Gastroesophageal sphincter (tissue), 3 donors: Measurements from ENCODE around the gene GBX1.

Source experiments
- POLR2A ChIP-seq, 2 donors: fragments of 450-650 bp; IDR thresholded peaks; one replicate each; pipeline ENCODE4 v1.6.1; 2017; ENCODE audit warnings: antibody characterized with exemption in 2 of 2, mild to moderate bottlenecking in 2 of 2, moderate library complexity in 1 of 2
- TF ChIP-seq, protein P1 (sequence below), 4 experiments: fragments of 200-600 bp in 2 of 4; fragments of 450-650 bp in 2 of 4; sonication (generic) in 1 of 4; IDR thresholded peaks; one replicate each; pipeline ENCODE4 v1.5.1; 2017 to 2019; ENCODE audit warnings: antibody characterized with exemption in 4 of 4, mild to moderate bottlenecking in 2 of 4, moderate library complexity in 2 of 4

GRCh38 chr7:151173386-151174245 is 6.1 kb upstream of the GBX1 start:
- TF ChIP-seq, protein P1, sequence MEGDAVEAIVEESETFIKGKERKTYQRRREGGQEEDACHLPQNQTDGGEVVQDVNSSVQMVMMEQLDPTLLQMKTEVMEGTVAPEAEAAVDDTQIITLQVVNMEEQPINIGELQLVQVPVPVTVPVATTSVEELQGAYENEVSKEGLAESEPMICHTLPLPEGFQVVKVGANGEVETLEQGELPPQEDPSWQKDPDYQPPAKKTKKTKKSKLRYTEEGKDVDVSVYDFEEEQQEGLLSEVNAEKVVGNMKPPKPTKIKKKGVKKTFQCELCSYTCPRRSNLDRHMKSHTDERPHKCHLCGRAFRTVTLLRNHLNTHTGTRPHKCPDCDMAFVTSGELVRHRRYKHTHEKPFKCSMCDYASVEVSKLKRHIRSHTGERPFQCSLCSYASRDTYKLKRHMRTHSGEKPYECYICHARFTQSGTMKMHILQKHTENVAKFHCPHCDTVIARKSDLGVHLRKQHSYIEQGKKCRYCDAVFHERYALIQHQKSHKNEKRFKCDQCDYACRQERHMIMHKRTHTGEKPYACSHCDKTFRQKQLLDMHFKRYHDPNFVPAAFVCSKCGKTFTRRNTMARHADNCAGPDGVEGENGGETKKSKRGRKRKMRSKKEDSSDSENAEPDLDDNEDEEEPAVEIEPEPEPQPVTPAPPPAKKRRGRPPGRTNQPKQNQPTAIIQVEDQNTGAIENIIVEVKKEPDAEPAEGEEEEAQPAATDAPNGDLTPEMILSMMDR (IDR thresholded peaks at IDR 0.05): no peak
- no peak for TF ChIP-seq POLR2A (IDR thresholded peaks at IDR 0.05)
